Osteoblast (primary cell): ENCODE results near the gene SP8. TPM values are rescaled to one million over a fixed set of nuclear protein-coding genes. Genes with fewer than 3 reads are reported as not detected.

ENCODE experiments used
- DNase-seq: peaks from one replicate; pipeline ENCODE4 v3.0.0; 2011; ENCODE audit warnings: low spot score, mixed read lengths; ENCODE audit not compliant: insufficient read length; ENCODE audit errors: missing footprints
- H2AFZ ChIP-seq: 2 replicates; pipeline ENCODE4 v1.6.0; 2011; ENCODE audit warnings: mild to moderate bottlenecking, low read length
- H3K27ac ChIP-seq: 2 replicates; pipeline ENCODE4 v1.5.1; 2011; ENCODE audit warnings: mild to moderate bottlenecking, low read depth, low read length, moderate library complexity
- H3K27me3 ChIP-seq: 2 replicates; pipeline ENCODE4 v1.6.0; 2012; ENCODE audit warnings: mild to moderate bottlenecking, control low read depth, inconsistent platforms, low read length, moderate library complexity; ENCODE audit not compliant: insufficient read depth
- H3K36me3 ChIP-seq: 2 replicates; pipeline ENCODE4 v1.5.1; 2011; ENCODE audit warnings: mild to moderate bottlenecking, low read length, control low read depth, moderate library complexity; ENCODE audit not compliant: insufficient read depth
- H3K4me1 ChIP-seq: 2 replicates; pipeline ENCODE4 v1.5.1; 2011; ENCODE audit warnings: mild to moderate bottlenecking, low read length, control low read depth, moderate library complexity; ENCODE audit not compliant: insufficient read depth
- H3K4me2 ChIP-seq: 2 replicates; pipeline ENCODE4 v1.6.0; 2011; ENCODE audit warnings: mild to moderate bottlenecking, low read length; ENCODE audit not compliant: insufficient read depth
- H3K4me3 ChIP-seq: fragments of 200-600 bp; sonication (generic); 3 replicates; pipeline ENCODE4 v1.5.1; 2012; ENCODE audit warnings: mild to moderate bottlenecking, low read length, inconsistent platforms; ENCODE audit not compliant: insufficient read depth
- H3K79me2 ChIP-seq: 2 replicates; pipeline ENCODE4 v1.6.0; 2012; ENCODE audit warnings: mild to moderate bottlenecking, low read length, control low read depth, inconsistent platforms; ENCODE audit not compliant: insufficient read depth
- H3K9me3 ChIP-seq: 2 replicates; pipeline ENCODE4 v1.5.1; 2011; ENCODE audit warnings: low read depth, low read length, control low read depth
- H4K20me1 ChIP-seq: 2 replicates; pipeline ENCODE4 v1.6.0; 2012; ENCODE audit warnings: mild to moderate bottlenecking, low read length, control low read depth; ENCODE audit not compliant: insufficient read depth
- CTCF ChIP-seq: IDR thresholded peaks from 2 replicates; pipeline ENCODE4 v1.5.1; 2011; ENCODE audit warnings: mild to moderate bottlenecking, low read depth, low read length, moderate library complexity; ENCODE audit errors: extremely low read depth
- total RNA-seq: library from RNA; depleted of rRNA; stranded (reverse); fragments of >200 nt; gene quantifications from 2 replicates; pipeline ENCODE4 v1.2.3, GENCODE V29; 2012

SP8 gene
- total RNA-seq, 1 donor = not detected

DNA sequence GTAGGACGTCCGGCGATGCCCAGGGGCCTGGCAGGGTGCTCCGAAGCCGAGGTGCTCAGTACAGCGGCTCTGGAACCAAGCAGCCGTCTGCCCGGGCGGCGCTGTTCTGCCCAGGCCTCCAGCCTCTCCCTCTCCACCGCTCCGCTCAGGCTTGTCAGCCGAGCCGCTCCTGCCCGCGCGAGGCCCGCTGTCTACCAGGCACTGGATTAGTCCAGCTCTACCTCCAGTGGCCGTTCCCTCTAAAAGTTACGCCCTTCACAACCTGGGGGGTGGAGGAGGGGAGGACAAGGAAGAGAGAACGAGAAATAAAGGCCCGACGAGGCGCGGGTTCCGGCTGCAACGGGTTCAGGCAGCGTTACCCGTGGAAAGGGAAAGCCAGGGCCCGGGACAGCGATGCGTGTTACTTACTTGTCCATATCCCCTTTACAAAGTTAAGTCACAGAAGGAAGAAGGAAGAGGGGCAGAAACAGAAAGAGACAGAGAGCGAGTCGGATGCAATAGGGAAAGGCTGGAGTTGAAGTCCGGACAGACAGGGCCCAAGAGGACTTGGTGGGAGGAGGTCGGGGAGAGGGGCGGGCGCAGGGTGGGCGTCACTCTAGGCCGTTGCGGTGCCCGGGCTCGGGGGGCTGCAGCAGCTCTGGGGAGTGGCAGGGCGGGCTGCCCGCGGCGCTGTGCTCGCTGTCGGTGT, 2.8 kb downstream of the SP8 start:
- H3K79me2 ChIP-seq = no peaks in the 10 kb centered on the region
- H3K4me2 ChIP-seq = peak overlapping the region; percentile 68
- peaks cover 81% of the 10 kb centered on the region for H3K27me3 ChIP-seq
- H3K27ac ChIP-seq = no peak overlapping the region
- TF ChIP-seq CTCF = no peak
- peak overlapping the region; percentile 28 for H3K4me3 ChIP-seq
- DNase-seq = peak; percentile 89
- H3K4me1 ChIP-seq = no peaks in the 10 kb centered on the region
- H2AFZ ChIP-seq = peak overlapping the region; percentile 65
- H3K9me3 ChIP-seq = no peaks in the 10 kb centered on the region
- no peaks in the 10 kb centered on the region for H4K20me1 ChIP-seq
- no peaks in the 10 kb centered on the region for H3K36me3 ChIP-seq

GRCh38 chr7:20783125-20783699, 3.5 kb downstream of the SP8 start:
- Histone ChIP-seq H3K27ac (no peak overlapping the region), H3K79me2 (no peaks in the 10 kb centered on the region), H3K4me1 (no peaks in the 10 kb centered on the region), H4K20me1 (no peaks in the 10 kb centered on the region), H3K4me2 (no peak overlapping the region), H3K4me3 (no peak overlapping the region), H3K27me3 (peaks cover 80% of the 10 kb centered on the region), H3K36me3 (no peaks in the 10 kb centered on the region), H2AFZ (no peak overlapping the region), H3K9me3 (no peaks in the 10 kb centered on the region)
- no peak for DNase-seq
- TF ChIP-seq CTCF = no peak

- no peak overlapping the region for H3K4me2 ChIP-seq
Observed at GRCh38 chr7:20779041-20779440, 7.6 kb downstream of the SP8 start.

More at GRCh38 chr7:20779041-20779440, 7.6 kb downstream of the SP8 start:
- H4K20me1 ChIP-seq = no peaks in the 10 kb centered on the region
- no peaks in the 10 kb centered on the region for H3K36me3 ChIP-seq
- no peak overlapping the region for H3K27ac ChIP-seq
- H3K79me2 ChIP-seq = no peaks in the 10 kb centered on the region
- peaks cover 73% of the 10 kb centered on the region for H3K27me3 ChIP-seq
- H3K9me3 ChIP-seq = no peaks in the 10 kb centered on the region
- no peak overlapping the region for H2AFZ ChIP-seq
- no peaks in the 10 kb centered on the region for H3K4me1 ChIP-seq
- peak; percentile 23 for DNase-seq
- no peak for TF ChIP-seq CTCF
- H3K4me3 ChIP-seq = no peak overlapping the region
